ENCODE data around the gene HMGN4.

- TF ChIP-seq CTCF (IDR thresholded peaks at IDR 0.05; ENCODE audit: control extremely low read depth in 1 of 3, insufficient read depth in 1 of 3, low read depth in 1 of 3, low read length in 3 of 3) = no peak
- no peak for TF ChIP-seq POLR2A (IDR thresholded peaks at IDR 0.05; ENCODE audit: control extremely low read depth in 1 of 2, low read depth in 2 of 2, low read length in 2 of 2)
- TF ChIP-seq EZH2 (IDR thresholded peaks at IDR 0.05; ENCODE audit: low read depth, low read length, severe bottlenecking) = no peak
- no peak for TF ChIP-seq EP300 (IDR thresholded peaks at IDR 0.05; ENCODE audit: borderline replicate concordance in 1 of 2, low read depth in 2 of 2, low read length in 2 of 2)
Measured at GRCh38 chr6:26502626-26503025, 35.5 kb upstream of the HMGN4 start.
